ENCODE data around the gene GPBAR1.
A peak's percentile ranks its signal among the peaks of the same experiment; 100 is the strongest.

GPBAR1 gene, protein sequence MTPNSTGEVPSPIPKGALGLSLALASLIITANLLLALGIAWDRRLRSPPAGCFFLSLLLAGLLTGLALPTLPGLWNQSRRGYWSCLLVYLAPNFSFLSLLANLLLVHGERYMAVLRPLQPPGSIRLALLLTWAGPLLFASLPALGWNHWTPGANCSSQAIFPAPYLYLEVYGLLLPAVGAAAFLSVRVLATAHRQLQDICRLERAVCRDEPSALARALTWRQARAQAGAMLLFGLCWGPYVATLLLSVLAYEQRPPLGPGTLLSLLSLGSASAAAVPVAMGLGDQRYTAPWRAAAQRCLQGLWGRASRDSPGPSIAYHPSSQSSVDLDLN

DNA sequence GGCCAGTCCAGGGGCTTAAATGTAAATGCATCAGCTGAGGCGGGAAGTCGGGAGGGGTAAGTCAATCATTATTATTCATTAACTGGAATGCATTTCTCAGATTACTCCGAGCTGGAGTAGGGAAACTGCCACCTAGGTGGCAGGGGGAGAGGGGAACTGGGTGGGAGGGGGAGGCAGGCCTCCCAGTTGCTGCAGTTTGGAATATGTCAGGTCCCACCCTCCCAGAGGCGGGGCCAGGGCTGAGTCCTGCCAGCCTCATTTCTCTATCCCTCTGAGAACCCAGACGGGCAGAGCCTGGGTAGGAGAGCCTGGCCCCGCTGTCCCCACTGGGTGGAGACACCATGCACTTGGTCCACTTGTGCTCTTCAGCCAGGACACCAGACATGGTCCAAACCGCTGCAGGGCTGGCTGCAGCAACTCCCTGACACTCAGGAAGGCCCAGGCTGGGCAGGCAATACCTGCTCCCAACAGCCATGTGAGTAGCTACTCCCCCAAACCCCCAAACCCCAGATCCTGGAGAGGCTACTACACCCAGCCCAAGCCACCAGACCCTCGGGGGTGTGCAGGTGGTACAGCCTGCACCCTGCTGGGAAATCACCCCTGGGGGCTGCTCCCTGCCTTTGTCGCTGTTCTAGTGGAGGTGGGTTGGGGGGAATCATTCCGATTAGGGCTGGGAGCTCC, at the start of gene GPBAR1:
GPBAR1 (plus strand) TSS at position 274 of the 681 bp plus-strand sequence. CDS start 1,710 bp downstream, outside the sequence.
- no peak for DNase-seq (ENCODE audit: low spot score)

DNA sequence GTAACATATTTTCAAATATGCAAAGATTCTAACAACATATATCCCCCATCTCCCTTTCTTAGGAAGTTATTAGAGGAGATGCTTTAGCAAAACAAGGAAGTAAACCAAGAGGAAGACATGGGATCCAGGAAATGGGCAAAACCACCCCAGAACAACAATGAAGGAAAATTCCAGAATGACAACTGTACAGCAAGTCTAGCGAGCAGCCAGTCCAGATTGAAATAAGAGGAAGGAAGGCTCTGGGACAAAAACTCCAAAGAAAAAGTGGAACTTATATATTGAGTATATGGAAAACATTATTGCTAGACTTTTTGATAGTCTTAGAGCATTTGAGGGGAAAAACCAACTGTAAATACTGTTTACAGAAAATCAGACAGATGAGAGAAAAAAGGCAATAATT, 46.7 kb upstream of the GPBAR1 start:
- DNase-seq (ENCODE audit: low spot score), result no peak

DNA sequence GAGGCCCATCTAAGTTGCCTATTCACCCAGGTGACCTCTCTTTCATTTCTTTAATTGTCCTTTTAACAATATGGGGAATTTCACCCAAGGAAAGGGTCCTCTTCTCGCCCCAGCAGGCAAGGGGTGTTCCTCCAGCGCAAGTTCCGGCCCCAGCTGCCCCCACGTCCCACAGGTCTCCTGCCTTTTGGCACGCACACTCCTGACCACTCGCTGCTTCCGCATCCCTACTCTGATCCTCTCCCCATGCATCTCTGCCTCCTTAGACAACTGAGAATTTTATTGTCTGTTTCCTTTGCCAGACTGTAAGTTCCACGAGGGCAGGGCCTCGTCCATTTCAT, 44.5 kb upstream of the GPBAR1 start:
- no peak for DNase-seq (ENCODE audit: low spot score)

DNA sequence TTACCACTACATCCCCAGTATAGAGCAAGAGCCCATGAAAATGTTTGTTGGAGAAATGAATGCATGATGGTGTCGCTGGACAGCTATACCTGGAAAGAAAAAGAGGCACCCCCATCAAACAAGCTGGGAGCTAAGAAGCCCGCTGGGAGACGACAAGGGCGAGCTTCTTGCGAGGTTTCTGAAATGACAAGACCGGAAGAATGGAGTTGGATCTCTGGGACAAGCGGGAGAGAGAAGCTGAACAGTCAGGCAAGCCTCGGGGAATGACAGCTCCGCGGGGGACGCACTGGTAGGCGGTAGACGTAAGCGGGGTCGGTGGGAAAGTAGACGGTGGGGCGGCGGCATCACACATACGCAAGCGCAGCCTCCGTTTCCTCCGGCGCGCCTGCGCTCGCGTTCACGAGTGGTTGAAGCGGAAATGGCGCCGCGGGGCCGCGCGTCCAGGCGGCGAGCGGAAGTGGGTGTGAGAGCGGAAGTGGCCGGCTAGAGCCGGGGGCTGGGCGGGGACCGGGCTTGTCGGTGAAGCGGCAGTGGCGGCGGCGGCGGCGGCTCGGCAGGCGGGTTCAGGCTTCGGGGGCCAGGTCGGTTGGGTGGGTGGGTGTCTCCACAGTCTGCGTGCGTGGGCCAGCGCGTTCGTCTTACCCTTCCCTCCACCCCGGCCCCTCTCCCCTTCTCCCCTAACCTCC, 44.0 kb upstream of the GPBAR1 start, which contains the start of gene ARPC2:
ARPC2 (plus strand) TSS at position 516 of the 686 bp plus-strand sequence. CDS start 282 bp downstream, outside the sequence.
- peak; percentile 96 for DNase-seq (ENCODE audit: low spot score)

DNA sequence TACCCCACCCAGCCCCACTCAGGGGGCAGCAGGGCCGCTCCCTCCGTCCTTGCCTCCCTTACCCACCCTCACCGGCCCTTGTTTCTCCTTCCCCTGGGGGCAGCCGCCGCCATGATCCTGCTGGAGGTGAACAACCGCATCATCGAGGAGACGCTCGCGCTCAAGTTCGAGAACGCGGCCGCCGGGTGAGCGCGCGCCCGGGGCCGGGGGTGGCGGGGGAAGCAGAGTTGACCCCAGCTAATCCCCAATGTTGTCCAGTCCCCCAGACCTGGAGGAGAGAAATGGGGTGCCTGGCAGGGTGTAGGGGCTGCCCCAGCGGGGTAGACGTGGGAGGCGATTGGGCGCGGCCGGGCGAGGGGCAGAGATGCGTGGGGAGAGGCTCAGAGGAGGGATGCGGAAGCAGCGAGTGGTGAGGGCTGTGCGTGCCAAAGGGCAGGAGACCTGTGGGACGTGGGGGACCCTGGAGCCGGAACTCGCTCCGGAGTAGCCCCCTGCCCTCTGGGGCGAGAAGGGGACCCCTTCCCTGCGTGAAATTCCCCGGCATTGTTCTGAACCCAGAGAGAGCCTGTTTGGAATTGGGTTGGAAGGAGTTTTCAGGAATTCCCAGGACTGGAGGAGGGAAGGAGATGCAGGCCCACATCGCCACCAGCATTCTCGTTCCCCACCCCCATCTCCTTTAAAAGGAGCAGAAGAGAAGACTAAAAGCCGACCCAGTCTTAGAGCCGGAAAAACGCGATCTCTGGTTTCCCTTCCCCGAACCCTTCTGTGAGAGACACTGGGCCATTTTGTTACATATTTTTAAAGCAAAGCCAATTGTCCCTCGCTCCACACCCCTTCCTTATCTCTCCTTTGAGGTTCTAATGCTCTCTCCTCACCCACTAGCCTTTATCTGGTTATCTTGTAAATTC, 43.2 kb upstream of the GPBAR1 start:
- peak; percentile 67 for DNase-seq (ENCODE audit: low spot score)

DNA sequence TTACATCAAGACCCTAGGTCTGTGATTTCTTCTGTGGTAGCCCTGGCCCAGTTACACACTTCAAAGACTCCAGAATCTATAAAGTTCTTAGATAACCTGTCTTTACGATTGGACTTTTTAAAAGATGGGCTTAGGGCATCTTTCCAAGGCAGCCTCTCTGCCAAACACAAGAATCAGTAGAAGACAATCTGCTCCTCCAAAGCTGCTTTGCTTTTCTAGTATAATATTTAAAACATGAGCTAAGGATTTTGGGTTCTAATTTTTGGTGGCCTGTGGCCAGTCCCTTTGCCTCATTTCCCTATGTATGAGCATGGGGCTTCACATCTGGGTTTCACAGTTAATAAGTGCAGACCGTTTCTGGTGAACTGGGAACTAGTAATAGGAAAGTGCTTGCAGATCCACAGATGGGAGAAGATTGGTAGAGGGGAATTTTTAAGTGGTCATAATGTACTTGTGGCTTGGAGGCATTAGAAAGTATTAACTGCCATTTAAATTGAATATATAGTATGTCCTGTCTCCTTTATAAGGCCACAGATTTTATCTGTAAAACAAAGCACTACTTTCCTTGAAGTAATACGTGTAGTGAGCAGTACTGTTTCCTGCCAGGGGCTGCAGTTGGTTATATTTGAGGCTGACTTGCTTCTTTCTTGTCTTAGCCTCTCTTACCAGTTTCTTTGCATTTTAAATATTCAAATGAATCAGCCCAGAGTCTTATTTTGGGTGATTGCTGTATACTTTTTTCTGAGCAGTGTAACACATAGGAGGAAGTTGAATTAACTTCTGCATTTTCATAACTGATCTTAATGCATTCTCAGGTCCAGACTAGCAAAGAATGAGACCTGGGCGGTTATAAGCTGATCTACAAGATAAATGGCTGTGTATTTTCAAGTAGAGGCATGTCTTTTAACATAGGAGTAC, 42.3 kb upstream of the GPBAR1 start:
- no peak for DNase-seq (ENCODE audit: low spot score)

DNA sequence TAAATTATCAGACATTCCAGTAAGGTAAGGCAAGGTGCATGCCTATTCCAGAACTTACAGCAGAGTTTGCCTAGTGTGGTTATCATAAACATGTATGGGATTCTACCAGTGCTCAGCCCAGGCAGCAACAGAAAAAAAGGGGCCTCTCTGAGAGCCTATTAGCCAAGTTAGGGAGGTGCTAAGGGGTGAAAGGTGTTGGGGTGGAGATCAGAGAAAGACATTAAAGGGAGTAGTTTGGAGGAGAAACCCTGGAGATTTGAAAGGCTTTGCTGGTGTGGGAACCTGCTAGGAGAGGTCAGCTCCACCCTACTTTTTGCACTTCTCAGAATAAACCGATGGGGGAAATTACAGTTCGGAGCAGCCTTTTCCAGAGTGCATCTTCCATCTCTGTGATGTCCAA, 40.9 kb upstream of the GPBAR1 start:
- DNase-seq (ENCODE audit: low spot score), result no peak

DNA sequence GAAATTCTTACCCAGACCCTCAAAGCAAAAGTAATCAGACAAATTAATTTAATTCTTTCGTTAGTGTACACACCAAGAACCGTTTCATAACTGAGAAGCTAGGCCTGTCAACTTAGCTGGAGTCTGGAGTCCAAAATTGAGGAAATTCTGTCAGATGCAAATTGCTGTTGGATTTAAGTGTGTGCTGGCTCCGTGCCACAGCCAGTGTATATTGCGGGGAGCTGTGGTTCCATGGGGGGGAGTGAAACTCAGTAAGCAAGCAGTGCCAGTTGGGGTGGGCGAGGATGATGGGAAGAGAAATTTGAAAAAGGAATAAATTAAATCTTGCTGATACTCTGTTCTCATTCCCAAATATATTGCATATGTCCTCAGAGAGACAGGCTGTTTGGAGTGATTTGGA, 39.8 kb upstream of the GPBAR1 start:
- no peak for DNase-seq (ENCODE audit: low spot score)

DNA sequence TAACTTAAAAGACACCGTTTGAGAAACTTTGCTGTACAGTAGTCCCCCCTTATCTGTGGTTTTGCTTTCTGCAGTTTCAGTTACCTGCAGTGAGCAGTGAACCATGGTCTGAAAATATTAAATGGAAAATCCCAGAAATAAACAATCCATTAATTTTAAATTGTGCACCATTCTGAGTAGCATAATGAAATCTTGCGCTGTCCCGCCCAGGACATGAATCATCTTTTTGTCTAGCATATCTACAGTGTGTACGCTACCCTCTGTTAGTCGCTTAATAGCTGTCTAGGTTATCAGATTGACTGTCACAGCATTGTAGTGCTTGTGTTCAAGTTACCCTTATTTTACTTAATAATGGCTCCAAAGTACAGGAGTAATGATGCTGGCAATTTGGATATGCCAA, 37.8 kb upstream of the GPBAR1 start:
- DNase-seq (ENCODE audit: low spot score), result no peak

DNA sequence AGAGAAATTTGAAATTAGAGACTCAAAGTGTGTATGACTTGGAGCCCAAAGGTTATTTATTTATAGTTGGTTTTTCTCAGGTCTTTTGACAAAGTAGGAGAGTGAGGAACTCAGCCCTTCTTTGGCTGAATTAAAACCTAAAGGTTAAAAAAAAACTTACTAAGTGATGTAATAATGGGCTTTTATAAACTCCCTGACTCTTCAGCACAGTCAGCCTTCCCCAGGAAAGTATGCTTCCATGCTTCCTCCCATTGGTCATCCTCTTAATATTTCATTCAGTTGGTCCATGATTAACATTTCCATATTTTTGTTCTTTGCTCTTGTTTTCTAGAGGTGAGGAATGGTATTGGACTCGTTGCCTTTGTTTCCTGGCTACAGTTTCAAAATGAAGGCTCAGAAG, 36.6 kb upstream of the GPBAR1 start:
- no peak for DNase-seq (ENCODE audit: low spot score)

DNA sequence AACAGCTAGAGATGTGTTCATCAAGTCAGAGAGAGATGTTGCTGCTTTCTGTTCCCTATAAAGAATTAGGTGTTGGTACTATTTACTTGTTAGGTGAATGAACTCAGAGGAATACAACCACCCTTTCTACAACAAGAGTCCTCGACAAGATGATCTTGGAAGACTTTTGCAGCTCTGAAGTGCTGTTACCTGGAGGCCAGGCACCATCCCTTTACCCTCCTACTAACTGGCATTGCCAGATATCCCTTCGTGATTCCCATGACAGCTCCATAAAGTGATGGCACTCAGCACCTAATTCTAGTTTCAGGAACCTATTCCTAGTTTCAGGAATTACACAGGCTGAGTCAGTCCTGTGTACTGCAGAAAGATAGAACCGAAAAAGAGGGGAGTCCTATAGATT, 33.9 kb upstream of the GPBAR1 start:
- no peak for DNase-seq (ENCODE audit: low spot score)

DNA sequence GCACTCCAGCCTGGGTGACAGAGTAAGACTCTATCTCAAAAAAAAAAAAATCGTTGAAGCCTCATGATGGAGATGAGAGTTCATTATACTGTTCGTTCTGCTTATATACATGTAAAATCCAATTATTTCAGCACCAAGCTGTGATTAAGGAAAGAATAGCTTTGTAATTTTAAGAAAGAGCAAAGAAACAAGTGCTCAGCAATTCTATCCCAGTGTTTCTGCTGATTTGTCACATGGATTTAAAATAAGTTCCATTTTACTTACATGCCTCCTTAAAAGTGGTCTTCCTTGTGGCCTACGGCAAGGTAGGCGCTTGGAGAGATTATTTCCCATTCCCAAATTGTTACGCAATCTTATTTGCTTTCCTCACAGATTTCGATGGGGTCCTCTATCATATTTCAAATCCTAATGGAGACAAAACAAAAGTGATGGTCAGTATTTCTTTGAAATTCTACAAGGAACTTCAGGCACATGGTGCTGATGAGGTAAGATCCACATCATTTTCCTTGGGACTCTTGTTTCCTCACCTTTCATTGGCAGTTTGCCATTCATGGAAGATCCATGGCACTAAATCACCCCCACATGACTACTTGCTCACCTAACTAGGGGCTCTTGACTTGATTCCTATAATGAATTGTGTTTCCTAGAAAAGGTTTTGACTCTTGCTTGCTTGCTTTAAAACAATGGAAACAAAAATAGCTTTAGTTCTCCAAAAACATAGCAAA, 32.3 kb upstream of the GPBAR1 start:
- DNase-seq (ENCODE audit: low spot score), result no peak

DNA sequence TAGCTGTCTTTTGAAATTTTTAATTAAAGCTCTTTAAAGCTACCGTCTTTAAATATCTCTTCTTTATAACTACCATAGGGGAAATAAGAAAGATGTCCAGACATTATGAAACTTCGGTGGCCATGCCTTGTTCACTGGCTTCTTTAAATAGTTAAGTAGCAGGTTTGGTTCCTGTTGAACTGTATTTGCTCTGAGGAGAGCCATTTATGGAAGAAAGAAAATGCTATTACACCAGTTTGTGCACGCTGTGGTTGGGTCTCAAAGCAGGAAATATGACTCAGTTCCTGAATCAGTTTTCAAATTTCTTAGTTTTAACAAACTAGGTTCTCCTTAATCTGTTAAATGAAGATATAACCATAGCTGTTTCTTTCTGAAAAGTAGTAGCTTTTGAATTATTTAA, 31.6 kb upstream of the GPBAR1 start:
- DNase-seq (ENCODE audit: low spot score), result no peak

DNA sequence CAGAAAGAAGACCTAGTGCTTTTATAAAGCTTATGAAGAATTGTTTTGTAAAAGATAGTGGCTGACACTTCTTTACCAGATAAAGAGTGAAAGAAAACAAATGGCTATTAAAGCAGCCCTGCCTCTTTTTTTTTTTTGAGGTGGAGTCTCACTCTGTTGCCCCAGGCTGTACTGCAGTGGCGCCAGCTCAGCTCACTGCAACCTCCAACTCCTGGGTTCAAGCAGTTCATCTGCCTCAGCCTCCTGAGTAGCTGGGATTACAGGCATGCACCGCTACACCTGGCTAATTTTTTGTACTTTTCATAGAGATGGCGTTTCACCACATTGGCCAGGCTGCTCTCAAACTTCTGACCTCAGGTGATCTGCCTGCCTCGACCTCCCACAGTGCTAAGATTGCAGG, 31.0 kb upstream of the GPBAR1 start:
- DNase-seq (ENCODE audit: low spot score), result no peak

DNA sequence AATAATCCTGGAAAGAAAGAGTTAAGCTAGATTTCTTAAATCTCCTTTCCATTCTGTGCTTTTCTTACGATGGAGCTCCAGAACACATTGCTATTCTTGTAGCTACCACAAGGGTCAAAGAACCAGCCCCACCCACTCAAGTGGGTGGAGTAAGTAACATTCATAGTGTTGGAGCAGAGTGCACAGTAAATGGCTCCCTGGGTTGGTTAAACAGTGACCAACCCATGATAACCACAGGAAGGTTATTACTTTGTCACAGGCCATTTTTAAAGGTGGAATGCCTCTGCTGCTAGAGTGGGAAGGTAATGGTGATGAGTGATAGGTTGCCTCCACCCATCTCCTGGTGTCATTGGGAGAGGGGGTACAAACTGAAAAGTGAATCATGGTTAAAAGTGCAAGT, 29.9 kb upstream of the GPBAR1 start:
- peak; percentile 33 for DNase-seq (ENCODE audit: low spot score)

DNA sequence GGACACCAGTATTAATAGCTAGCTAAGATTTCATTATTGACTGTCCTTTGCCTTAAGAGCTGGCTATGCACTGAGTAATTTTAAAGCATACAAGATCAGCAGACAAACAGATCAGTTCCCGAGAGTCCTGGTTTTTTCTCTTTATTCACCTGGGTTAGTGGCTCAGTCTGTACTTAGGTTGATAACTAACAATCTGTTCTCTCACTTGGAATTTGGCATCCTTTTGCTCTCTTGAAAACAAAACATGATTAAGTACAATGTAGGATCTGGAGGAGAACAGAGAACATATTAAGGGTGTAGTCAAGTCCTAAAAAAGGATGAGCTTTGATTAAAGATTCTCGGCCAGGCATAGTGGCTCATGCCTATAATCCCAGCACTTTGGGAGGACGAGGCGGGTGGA, 27.3 kb upstream of the GPBAR1 start:
- DNase-seq (ENCODE audit: low spot score), result no peak

DNA sequence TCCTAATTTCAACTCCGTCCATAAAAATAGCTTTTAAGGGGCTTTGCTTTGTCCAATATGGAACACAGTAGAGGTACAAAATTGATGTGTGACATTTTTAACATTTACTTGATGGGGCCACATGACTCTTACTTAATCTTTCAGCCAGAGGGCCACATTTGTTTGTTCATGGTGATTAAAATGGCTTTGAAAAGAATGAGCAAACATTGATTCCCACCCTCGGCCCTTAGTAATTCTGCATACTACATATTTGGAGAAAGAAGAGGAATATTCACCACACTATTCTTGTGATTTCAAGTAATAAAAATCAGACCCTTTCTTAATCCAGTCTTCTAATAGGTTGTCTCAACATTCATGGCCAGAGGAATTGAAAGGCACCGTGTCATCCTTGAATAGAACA, 26.3 kb upstream of the GPBAR1 start:
- DNase-seq (ENCODE audit: low spot score), result no peak

DNA sequence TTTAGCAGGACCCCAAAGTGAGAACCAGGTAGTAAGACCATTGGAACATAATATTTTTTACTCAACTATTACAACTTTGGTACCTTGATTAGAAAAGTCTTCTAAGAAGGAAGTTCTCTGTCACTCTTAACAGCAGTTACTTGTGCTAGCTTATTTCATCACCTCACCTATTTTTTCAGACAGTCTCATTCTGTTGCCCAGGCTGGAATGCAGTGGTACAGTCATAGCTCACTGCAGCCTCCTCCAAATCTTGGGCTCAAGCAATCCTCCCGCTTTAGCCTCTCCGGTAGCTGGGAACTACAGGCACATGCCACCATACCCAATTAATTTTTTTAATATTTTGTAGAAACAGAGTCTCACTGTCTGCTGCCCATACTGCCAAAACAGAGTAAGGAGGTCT, 25.8 kb upstream of the GPBAR1 start:
- no peak for DNase-seq (ENCODE audit: low spot score)

DNA sequence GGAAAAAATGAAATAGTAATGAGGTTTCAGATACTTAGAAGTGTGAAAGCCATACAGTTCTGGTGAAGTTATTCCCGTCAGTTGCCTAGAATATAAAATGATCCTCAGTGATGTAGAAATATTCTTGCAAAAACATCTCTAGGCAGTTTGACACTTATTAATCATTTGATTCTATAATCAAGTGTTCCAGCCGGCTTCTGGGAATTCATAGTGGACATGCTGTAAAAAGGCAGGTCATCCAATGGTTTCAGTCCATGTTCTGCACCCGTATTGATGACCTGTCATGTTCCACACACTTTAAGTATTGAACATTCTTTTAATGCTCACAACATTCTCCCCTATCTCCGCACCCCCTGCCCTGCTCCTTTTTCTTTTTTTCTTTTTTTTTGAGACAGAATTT, 24.0 kb upstream of the GPBAR1 start:
- DNase-seq (ENCODE audit: low spot score), result no peak

DNA sequence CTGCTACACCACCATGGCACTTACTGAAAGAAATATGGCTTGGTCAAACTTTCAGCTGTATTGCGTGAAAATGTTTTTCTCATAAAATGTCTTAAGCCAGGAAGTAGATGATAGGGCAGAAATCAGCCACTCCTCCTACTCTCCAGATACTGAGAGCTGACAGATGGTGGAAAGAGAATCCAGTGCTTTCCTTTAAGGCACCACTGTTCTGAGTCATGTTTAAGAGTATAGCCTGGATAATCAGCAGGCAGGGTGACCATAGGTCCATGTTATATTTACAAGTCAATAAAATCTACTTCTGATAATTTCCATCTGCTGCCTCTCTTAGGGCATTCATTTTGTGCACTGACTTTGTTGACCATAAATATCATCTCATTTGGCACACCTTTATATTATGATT, 21.9 kb upstream of the GPBAR1 start:
- DNase-seq (ENCODE audit: low spot score), result no peak
